Activated naive CD8-positive, alpha-beta T cell treated with anti-CD3 and anti-CD28 coated beads, Interleukin-2, amount 50 U/mL, for 24 hours (primary cell): ENCODE data around the gene LUZP1.

ENCODE experiments used
- ATAC-seq: fragments of 150-1000 bp; cut with Tn5 transposase; one replicate; pipeline ENCODE4 v1.10.0; 2021
- DNase-seq: peaks from one replicate; pipeline ENCODE4 v3.0.0; 2021
- H3K27ac Mint-ChIP-seq: one replicate; pipeline ENCODE4 v1.8.0; 2021; ENCODE audit warnings: mild to moderate bottlenecking, mixed read lengths
- H3K27me3 Mint-ChIP-seq: one replicate; pipeline ENCODE4 v1.8.0; 2021; ENCODE audit warnings: mixed read lengths
- H3K36me3 Mint-ChIP-seq: one replicate; pipeline ENCODE4 v1.8.0; 2021; ENCODE audit warnings: low read depth, mixed read lengths
- H3K4me1 Mint-ChIP-seq: one replicate; pipeline ENCODE4 v1.8.0; 2021; ENCODE audit warnings: mixed read lengths
- H3K4me3 Mint-ChIP-seq: one replicate; pipeline ENCODE4 v1.8.0; 2021; ENCODE audit warnings: mild to moderate bottlenecking, moderate library complexity, mixed read lengths
- H3K9me3 Mint-ChIP-seq: one replicate; pipeline ENCODE4 v1.8.0; 2021; ENCODE audit warnings: mixed read lengths

LUZP1 gene

DNA sequence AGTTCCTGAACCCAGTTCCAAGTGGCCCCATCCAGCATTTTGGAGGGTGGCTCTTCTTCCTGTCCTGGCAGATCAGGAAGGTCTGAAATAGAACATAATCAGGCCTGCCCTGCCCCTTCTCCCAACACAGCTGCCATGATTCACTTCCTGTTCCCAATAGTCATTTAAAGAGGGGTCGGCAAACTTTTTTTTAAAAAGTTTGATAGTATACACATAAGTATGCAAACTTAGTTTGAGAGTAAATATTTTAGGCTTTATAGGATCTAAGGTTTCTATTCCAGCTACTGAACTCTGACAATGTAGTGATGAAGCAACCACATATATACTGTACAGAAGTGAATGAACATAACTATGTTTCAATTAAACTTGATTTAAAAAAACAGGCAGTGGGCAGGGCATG lies 66.4 kb downstream of the LUZP1 start:
- Mint-ChIP-seq H3K27ac (peak overlapping the region; percentile 31), H3K36me3 (peaks cover 10% of the 10 kb centered on the region), H3K4me3 (no peak overlapping the region), H3K27me3 (no peaks in the 10 kb centered on the region), H3K4me1 (peaks cover 40% of the 10 kb centered on the region), H3K9me3 (no peaks in the 10 kb centered on the region)
- DNase-seq: no peak
- no peak for ATAC-seq

DNA sequence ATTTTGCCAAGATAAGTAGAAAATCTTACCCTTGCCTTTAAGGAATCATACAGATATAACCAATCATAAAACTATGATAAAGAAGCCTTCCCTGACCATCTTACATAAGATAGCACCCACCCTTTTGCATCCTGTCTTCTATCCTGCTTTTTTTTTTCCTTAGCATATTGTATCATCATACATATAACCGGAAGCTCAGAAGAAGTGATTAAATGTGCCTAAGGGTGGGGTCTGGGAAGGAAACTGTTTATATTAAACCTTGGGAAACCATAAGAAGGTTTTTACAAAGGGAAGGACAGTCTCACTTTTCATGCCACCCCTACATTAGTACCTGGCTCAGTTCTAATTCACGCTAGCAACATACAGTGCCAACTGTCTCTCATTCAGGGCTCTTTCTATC lies 66.8 kb downstream of the LUZP1 start:
- ATAC-seq (no peak), DNase-seq (no peak)
- H3K4me1 Mint-ChIP-seq: peaks cover 40% of the 10 kb centered on the region
- H3K9me3 Mint-ChIP-seq: no peaks in the 10 kb centered on the region
- peak overlapping the region; percentile 31 for H3K27ac Mint-ChIP-seq
- H3K27me3 Mint-ChIP-seq: no peaks in the 10 kb centered on the region
- H3K36me3 Mint-ChIP-seq: peaks cover 8% of the 10 kb centered on the region
- no peak overlapping the region for H3K4me3 Mint-ChIP-seq

DNA sequence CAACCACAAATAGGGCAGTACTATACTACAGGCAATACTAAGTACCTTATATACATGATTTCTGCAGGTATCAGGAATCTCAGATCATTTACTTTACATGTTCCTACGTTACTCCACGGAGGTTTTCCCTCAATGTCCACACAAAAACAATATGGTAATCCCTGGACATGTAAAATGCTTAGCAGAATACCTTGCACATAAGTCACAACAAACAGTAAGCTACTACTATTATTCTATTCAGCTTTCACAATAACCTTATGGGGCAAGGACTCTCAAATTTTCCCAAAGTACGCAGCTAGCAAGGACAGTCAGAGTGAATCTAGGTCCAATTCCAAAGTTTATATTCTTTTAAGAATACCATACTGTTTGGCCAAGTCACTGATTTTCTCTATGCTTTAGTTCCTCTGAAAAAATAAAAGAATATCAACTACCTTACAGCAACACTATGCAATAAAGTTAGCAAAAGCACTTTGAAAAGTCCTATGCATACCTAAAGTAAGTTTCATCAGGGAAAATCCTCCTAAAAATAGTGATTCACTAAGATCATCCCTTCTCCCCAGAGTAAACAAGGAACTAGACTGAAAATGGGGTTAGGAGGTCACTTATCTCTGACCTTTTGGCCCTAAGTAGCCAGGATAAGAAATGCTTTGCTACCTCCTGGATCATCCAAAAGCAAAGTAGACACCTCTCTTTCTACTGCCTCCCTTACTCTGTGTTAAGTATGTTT lies 67.4 kb downstream of the LUZP1 start:
- no peak overlapping the region for H3K27ac Mint-ChIP-seq
- ATAC-seq (no peak), DNase-seq (no peak)
- no peaks in the 10 kb centered on the region for H3K9me3 Mint-ChIP-seq
- peaks cover 40% of the 10 kb centered on the region for H3K4me1 Mint-ChIP-seq
- H3K27me3 Mint-ChIP-seq: no peaks in the 10 kb centered on the region
- H3K36me3 Mint-ChIP-seq: peaks cover 5% of the 10 kb centered on the region
- no peak overlapping the region for H3K4me3 Mint-ChIP-seq

GRCh38 chr1:23100074-23100748 lies 68.4 kb downstream of the LUZP1 start:
- peak; percentile 79 for ATAC-seq
- peak overlapping the region; percentile 68 for H3K27ac Mint-ChIP-seq
- DNase-seq: peak; percentile 21
- no peaks in the 10 kb centered on the region for H3K27me3 Mint-ChIP-seq
- peak overlapping the region; percentile 13 for H3K4me3 Mint-ChIP-seq
- peaks cover 40% of the 10 kb centered on the region for H3K4me1 Mint-ChIP-seq
- peaks cover 5% of the 10 kb centered on the region for H3K36me3 Mint-ChIP-seq
- no peaks in the 10 kb centered on the region for H3K9me3 Mint-ChIP-seq

DNA sequence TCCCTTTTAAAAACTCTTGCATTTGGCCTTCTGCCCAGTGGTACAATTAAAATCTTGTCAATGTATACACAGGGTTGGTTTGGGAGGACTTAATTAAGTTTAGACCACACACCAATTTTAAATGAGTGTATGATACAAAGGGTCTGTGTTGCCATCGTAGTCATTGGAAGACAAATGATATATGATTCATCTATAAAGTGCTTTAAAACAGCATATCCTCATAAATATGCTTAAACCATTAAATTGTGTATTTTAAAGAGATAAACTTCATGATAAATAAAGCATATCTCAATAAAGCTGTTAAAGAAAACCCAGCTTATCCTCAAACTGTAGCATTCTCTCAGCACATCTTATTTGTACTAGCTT lies 69.5 kb downstream of the LUZP1 start:
- Mint-ChIP-seq H3K4me3 (no peak overlapping the region), H3K4me1 (peaks cover 37% of the 10 kb centered on the region), H3K27me3 (no peaks in the 10 kb centered on the region), H3K27ac (no peak overlapping the region), H3K9me3 (no peaks in the 10 kb centered on the region), H3K36me3 (peaks cover 5% of the 10 kb centered on the region)
- DNase-seq (no peak), ATAC-seq (no peak)

GRCh38 chr1:23098463-23099170 lies 70.0 kb downstream of the LUZP1 start:
- no peak overlapping the region for H3K27ac Mint-ChIP-seq
- peak; percentile 22 for ATAC-seq
- H3K4me1 Mint-ChIP-seq: peaks cover 37% of the 10 kb centered on the region
- H3K9me3 Mint-ChIP-seq: no peaks in the 10 kb centered on the region
- H3K27me3 Mint-ChIP-seq: no peaks in the 10 kb centered on the region
- peaks cover 10% of the 10 kb centered on the region for H3K36me3 Mint-ChIP-seq
- peak; percentile 45 for DNase-seq
- H3K4me3 Mint-ChIP-seq: no peak overlapping the region

DNA sequence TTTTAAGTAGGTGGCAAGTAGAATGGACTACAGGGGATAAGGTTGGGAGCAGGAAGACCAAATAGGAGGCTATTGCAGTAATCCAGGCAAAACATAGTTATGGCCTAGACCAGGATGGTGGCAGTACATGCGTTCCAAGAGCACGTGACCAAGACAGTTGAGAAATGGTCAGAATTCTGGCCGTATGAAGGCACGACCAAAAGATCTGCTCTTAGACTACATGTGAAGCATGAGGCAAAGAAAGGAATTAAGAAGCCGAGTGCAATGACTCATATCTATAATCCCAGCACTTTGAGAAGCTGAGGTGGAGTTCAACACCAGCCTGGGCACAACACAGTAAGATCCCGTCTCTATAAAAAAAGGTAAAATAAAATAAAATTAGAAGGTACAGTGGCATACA lies 71.3 kb downstream of the LUZP1 start:
- ATAC-seq (no peak), DNase-seq (no peak)
- Mint-ChIP-seq H3K27ac (no peak overlapping the region), H3K36me3 (peaks cover 13% of the 10 kb centered on the region), H3K4me1 (peaks cover 26% of the 10 kb centered on the region), H3K27me3 (no peaks in the 10 kb centered on the region), H3K4me3 (no peak overlapping the region), H3K9me3 (no peaks in the 10 kb centered on the region)

GRCh38 chr1:23092447-23092846 lies 76.2 kb downstream of the LUZP1 start:
- no peaks in the 10 kb centered on the region for H3K4me1 Mint-ChIP-seq
- H3K9me3 Mint-ChIP-seq: no peaks in the 10 kb centered on the region
- DNase-seq (no peak), ATAC-seq (no peak)
- no peak overlapping the region for H3K27ac Mint-ChIP-seq
- H3K4me3 Mint-ChIP-seq: no peak overlapping the region
- no peaks in the 10 kb centered on the region for H3K27me3 Mint-ChIP-seq
- H3K36me3 Mint-ChIP-seq: peaks cover 17% of the 10 kb centered on the region

GRCh38 chr1:23091545-23091944 lies 77.1 kb downstream of the LUZP1 start:
- Mint-ChIP-seq H3K4me1 (no peaks in the 10 kb centered on the region), H3K9me3 (no peaks in the 10 kb centered on the region), H3K36me3 (peaks cover 18% of the 10 kb centered on the region), H3K27ac (no peak overlapping the region), H3K27me3 (no peaks in the 10 kb centered on the region), H3K4me3 (no peak overlapping the region)
- ATAC-seq: no peak
- no peak for DNase-seq

- H3K9me3 Mint-ChIP-seq: no peaks in the 10 kb centered on the region
- DNase-seq (no peak), ATAC-seq (no peak)
- H3K36me3 Mint-ChIP-seq: peaks cover 21% of the 10 kb centered on the region
- no peak overlapping the region for H3K27ac Mint-ChIP-seq
- H3K27me3 Mint-ChIP-seq: no peaks in the 10 kb centered on the region
- H3K4me3 Mint-ChIP-seq: no peak overlapping the region
- H3K4me1 Mint-ChIP-seq: no peaks in the 10 kb centered on the region
Measured at GRCh38 chr1:23090056-23090455, 78.6 kb downstream of the LUZP1 start.

GRCh38 chr1:23088027-23088426 lies 80.6 kb downstream of the LUZP1 start:
- H3K36me3 Mint-ChIP-seq: peaks cover 11% of the 10 kb centered on the region
- H3K4me1 Mint-ChIP-seq: no peaks in the 10 kb centered on the region
- DNase-seq: no peak
- no peak overlapping the region for H3K4me3 Mint-ChIP-seq
- no peak overlapping the region for H3K27ac Mint-ChIP-seq
- H3K9me3 Mint-ChIP-seq: no peaks in the 10 kb centered on the region
- no peak for ATAC-seq
- no peaks in the 10 kb centered on the region for H3K27me3 Mint-ChIP-seq

GRCh38 chr1:23085696-23086095 lies 83.0 kb downstream of the LUZP1 start:
- ATAC-seq: no peak
- Mint-ChIP-seq H3K4me1 (no peaks in the 10 kb centered on the region), H3K36me3 (peaks cover 10% of the 10 kb centered on the region), H3K4me3 (no peak overlapping the region), H3K9me3 (no peaks in the 10 kb centered on the region), H3K27me3 (no peaks in the 10 kb centered on the region), H3K27ac (no peak overlapping the region)
- DNase-seq: no peak

- Mint-ChIP-seq H3K4me3 (no peak overlapping the region), H3K27me3 (no peaks in the 10 kb centered on the region), H3K9me3 (no peaks in the 10 kb centered on the region), H3K4me1 (no peaks in the 10 kb centered on the region), H3K36me3 (peaks cover 10% of the 10 kb centered on the region), H3K27ac (no peak overlapping the region)
- DNase-seq: no peak
- no peak for ATAC-seq
Measured at GRCh38 chr1:23084880-23085279, 83.8 kb downstream of the LUZP1 start.

GRCh38 chr1:23083714-23084480 lies 84.8 kb downstream of the LUZP1 start:
- H3K9me3 Mint-ChIP-seq: no peaks in the 10 kb centered on the region
- no peaks in the 10 kb centered on the region for H3K4me1 Mint-ChIP-seq
- no peaks in the 10 kb centered on the region for H3K27me3 Mint-ChIP-seq
- H3K36me3 Mint-ChIP-seq: peaks cover 15% of the 10 kb centered on the region
- ATAC-seq: no peak
- H3K27ac Mint-ChIP-seq: no peak overlapping the region
- no peak overlapping the region for H3K4me3 Mint-ChIP-seq
- no peak for DNase-seq
